Measurements from ENCODE around the gene LARGE1.

The LARGE1 gene

DNA sequence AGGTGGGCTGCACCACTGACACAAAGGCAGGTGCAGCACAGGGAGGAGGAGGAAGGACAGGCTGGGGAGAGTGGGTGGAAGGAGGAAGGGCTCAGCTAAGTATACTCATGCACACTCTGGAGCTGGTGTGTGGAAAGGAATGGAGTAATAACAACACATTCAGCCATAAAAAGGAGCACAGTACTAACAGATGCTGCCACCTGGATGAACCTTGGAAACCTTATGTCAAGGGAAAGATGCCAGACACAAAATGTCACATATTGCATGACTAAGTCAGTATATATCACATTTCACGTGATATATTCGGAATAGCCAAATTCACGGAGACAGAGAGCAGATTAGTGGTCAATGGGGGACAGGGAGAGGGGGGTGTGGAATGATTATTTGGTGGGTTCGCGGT, 472.5 kb downstream of the LARGE1 start:
- DNase-seq (ENCODE audit: low read depth in 4 of 4, low spot score in 1 of 4), result no peak

DNA sequence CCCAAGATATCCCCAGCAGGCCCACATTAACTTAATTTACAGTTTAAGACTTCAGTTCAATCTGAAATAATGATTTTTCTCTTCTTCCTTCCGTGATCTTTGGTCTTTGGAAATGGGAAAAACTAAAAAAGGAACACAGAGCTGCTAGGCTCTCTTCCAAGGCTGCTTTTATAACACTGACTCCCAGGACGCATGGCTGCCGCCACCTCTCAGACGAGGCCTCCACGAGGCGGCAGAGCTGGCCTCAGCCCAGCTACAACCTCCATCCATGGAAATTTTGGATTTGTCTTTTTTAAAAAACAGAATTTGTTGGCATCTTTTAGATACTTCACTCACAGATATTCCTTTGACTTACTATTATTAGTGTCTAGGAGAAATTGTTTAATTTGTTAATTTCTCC, 476.6 kb downstream of the LARGE1 start:
- DNase-seq (ENCODE audit: low read depth in 4 of 4, low spot score in 1 of 4), result no peak

DNA sequence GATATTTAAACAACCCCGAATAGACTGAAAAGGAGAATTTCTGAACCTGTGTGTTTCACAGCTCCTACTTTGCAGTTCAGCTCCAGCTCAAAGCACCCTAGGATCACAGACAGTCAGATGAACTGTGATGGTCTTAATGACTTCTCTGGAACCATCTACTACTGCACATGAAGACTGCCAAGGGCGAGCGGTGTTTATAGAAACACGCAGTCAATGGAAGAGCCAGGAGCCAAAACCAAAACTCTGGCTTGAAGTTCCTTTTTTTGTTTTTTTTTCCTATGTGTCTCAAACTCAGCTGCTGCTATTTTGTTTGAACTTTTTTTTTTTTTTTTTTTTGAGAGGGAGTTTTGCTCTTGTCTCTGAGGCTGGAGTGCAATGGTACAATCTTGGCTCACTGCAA, 479.5 kb downstream of the LARGE1 start:
- DNase-seq (ENCODE audit: low read depth in 4 of 4, low spot score in 1 of 4), result no peak

DNA sequence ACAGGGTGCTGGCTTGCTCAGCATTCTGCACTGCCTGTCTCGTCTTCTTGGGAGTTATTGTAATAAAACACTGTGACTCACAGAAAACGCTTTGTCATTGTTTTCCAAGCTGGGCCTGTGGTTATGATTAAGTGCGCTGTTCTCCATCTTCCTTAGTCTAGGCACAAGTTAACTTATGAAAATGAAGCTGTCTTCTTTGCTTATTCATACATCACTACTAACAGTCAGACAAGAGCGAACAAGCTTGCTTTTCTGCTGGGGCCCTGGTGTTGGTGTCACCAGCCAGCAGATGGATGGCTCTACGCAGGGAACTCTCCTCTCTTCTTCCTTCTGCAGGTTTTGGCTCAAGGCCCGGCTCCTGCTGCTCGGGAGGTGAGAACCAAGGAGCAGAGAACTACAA, 482.0 kb downstream of the LARGE1 start:
- DNase-seq (ENCODE audit: low read depth in 4 of 4, low spot score in 1 of 4), result no peak

DNA sequence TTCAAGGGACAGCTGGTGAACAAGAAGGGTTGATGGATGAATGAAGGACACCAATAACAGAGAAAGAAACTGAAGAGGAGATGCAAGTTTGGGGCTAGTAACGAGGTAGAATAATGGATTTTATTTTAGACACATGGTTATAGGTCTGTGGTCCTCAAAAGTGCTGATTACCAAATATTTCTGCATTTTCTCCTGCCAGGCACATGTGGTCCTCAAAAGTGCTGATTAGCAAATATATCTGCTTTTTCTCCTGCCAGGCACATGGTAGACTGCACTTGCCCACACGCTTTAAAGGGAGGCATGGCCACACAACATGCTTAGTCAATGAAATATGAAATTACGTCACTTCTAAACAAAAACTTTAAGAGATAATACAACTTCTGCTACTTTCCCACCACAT, 489.0 kb downstream of the LARGE1 start:
- no peak for DNase-seq (ENCODE audit: low read depth in 4 of 4, low spot score in 1 of 4)

DNA sequence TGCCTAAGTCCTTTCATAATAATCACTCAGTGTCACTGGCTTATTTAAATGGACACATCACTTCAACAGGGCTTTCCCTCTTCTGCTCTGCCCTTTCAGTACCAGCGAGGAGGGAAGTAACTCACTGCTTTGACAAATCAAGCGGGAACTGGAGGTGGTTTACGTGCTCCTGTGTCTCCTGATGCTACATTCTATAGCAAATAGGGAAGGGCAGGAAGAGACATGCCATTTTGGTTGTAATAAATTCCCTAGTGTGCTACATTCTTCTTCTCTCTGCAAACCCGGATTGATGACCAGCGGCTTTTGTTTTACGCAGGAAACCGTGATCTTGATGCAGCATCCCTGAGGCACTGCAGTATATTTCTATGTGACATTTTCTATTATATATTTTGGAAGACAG, 491.0 kb downstream of the LARGE1 start:
- no peak for DNase-seq (ENCODE audit: low read depth in 4 of 4, low spot score in 1 of 4)

DNA sequence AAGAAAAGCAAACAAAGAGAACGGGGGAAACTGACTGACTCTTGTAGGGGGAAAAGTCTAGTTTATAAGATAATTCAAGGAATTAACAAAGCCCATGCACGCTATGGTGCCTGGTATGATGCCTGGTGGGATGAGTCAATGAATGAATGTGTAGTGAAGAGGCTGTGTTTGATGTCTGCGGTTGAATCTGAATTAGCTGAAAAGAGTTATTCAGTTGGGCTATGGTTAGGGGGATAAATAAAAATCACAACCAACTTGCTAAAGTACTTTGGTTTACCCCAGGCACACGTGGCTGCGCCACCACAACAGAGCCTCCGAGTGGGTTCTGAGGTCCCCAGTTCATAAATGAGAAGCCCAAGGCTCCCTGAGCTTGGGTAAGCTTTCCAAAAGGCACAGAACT, 492.8 kb downstream of the LARGE1 start:
- no peak for DNase-seq (ENCODE audit: low read depth in 4 of 4, low spot score in 1 of 4)

DNA sequence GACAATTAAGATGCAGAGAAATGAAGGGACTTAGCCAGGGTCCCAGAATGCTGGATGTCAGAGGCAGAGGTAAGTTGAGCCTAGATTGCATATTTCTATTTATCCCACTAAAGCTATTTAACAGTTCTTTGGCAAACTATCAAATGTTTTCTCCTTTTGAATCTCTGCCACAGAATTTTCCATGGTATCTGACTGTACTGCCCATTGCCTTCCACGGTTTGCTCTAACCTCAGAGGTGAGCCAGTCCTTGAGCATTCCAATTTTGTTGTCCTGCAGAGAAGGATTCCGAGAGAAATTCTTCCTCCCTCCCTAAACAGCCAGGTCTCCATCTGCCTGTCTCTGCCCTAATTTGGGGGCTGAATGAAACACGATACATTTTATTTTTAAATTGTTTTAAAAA, 493.8 kb downstream of the LARGE1 start:
- DNase-seq (ENCODE audit: low read depth in 4 of 4, low spot score in 1 of 4), result no peak

DNA sequence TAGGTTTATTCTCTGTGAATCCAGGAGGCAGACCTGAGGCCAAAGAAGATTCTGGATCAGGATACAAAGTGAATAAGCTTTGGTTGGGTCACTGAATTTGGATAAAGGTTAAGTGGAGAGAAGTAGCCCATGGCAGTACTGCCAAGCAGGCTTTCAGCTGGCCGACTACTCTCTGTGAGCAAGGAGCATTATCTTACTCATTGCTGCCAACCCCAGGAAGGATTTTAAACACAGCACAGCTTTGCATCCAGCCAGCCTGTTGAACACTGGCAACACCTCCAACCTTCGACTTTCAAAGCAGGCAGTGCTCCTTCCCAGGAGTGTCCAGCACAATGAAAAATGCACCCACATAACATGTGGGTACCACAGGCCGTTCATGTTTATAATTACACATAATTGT, 498.4 kb downstream of the LARGE1 start:
- DNase-seq (ENCODE audit: low read depth in 4 of 4, low spot score in 1 of 4), result no peak

DNA sequence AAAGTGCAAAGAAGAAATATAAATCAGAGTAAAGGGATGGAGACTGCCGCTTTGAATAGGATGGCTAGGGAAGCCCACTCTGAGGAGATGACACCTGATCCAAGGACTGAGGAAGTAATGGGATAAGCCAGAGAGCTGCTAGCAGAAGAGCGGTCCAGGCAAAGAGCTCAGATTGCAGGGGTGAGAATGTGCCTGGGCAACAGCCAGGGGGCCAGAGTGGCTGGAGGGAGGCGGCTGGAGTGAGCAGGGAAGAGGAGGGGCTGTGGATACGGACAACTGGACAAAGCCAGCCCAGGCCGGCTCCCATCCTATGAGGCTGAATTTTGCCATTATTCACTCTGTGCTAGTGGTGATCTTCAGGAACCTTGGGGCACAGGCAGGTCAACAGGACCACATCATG, 501.8 kb downstream of the LARGE1 start:
- DNase-seq (ENCODE audit: low read depth in 4 of 4, low spot score in 1 of 4), result no peak

DNA sequence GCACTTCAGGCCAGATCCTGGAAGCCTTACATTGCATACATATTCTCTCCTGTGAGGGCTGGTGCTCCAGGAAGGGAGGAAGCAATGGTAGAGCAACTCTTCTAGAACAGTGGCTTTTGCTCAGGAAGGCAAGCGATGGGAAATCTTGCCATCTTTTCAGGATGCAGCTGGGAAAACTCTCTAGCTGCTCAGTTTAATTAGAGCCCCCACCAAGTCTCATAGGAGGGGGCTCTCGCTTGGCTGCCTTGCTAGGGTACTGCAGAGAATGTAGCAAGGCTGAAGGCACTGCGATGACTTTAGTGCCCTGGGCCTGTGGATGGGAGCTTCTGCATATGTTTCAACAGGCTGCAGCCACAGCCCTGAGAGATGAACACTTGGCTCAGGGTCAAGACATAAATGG, 504.9 kb downstream of the LARGE1 start:
- no peak for DNase-seq (ENCODE audit: low read depth in 4 of 4, low spot score in 1 of 4)

DNA sequence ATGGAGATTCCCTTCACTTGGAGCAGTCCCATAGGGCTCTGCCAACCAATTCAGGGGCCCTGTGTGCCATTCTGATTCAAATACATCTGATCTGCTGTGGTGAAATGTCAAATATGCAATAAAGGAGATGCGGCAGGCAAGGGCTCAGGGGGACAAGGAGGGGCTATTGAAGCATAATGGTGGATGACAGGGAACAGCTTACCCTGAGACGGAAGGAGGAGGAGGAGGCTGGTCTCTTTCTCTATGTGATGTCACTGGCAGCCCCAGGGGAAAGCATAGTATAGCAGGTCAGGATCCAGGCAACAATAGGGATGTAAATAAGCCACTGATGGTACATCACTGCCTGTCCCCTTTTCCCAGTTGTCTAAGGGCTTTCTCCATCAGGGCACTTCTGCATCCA, 511.2 kb downstream of the LARGE1 start:
- no peak for DNase-seq (ENCODE audit: low read depth in 4 of 4, low spot score in 1 of 4)

DNA sequence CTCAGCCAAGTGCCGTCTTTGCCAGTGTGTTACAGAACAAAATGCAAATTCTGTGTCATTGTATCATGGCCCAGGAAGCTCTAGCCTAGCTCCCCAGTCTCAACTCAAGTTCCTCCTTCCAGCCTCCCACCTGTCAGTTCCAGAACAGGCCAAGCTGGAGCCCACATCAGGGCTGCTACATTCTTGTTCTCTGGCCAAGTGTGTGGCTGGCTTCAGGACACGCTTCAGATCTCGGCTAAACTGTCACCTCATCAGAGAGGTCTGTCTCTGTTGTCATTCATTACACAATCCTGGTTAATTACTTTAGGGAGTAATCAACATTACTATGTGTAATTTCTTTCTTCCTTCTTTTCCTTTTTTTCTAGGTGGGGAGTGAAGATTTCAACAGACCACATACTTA, 515.1 kb downstream of the LARGE1 start:
- no peak for DNase-seq (ENCODE audit: low read depth in 4 of 4, low spot score in 1 of 4)

DNA sequence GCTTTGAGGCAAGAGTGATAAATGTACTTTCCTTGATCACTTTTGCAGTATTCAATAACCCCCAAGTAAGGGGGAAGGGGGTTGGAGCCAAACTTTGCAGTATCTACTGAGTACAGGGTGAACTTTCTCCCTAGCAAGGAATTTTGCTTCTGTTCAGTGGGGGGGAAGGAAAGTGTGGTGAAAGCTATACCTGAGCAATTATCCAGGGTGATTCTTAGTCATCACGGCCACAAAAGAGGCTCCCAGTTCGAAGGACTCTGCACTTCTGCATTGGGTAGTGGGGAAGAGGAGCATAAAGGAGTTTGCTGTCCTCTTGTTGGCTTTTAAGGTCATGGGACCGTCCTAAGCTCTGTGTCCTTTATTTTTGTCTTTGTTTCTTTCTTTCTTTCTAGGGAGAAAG, 515.6 kb downstream of the LARGE1 start:
- no peak for DNase-seq (ENCODE audit: low read depth in 4 of 4, low spot score in 1 of 4)

DNA sequence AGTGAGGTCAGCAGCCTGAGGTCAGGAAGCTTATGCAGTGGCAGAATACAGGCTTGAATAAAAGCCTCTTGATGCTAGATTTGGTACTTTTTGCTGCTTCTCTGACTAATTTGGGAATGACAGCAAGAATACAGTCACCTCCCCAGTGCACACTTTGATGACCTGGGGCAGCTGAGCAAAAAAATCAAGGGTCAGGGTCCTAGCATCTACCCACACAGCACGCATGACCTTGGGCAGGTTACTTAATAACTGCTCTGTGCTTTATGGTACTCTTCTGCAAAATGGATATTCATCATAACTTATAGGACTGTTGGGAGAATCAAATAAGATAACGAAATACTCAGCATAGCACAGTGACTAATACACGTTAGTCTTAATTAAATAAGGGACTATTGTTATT, 518.0 kb downstream of the LARGE1 start:
- no peak for DNase-seq (ENCODE audit: low read depth in 4 of 4, low spot score in 1 of 4)

DNA sequence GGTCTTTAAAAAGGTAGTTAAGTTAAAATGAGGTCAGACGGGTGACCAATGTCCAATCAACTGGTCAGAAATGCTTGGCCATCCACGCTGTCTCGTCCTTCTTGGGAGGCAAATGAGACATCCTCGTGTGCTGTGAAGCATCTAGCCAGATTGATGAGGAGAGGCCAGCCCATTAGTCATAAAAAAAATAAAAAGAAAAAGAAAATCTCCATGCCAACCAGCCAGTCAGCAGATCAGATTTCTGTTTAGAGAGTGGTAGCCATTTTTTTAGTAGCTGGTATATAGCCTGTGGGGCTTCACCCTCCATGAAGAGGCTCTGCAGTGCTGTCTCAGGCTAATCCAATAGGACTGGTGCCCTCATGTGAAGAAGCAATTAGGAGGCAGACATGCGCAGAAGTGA, 519.0 kb downstream of the LARGE1 start:
- no peak for DNase-seq (ENCODE audit: low read depth in 4 of 4, low spot score in 1 of 4)

DNA sequence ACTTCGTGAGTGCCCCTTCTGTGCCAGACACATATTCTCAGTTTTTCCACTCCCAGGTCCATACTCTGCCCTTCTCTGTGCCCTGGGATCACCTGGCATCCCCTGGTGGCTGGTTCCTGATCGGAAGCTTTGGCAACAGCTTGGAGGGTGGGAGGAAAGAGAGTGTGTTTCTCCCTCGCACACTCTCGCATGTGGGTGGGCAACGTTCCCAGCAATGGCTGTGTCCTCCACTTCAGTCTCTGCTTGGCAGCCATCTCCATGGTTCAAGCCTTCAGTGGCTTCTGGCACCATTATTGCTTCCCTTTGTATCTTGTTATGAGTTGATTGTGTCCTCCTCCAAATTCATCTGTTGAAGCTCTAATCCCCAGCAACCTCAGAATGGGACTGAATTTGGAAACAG, 519.4 kb downstream of the LARGE1 start:
- DNase-seq (ENCODE audit: low read depth in 4 of 4, low spot score in 1 of 4), result no peak

DNA sequence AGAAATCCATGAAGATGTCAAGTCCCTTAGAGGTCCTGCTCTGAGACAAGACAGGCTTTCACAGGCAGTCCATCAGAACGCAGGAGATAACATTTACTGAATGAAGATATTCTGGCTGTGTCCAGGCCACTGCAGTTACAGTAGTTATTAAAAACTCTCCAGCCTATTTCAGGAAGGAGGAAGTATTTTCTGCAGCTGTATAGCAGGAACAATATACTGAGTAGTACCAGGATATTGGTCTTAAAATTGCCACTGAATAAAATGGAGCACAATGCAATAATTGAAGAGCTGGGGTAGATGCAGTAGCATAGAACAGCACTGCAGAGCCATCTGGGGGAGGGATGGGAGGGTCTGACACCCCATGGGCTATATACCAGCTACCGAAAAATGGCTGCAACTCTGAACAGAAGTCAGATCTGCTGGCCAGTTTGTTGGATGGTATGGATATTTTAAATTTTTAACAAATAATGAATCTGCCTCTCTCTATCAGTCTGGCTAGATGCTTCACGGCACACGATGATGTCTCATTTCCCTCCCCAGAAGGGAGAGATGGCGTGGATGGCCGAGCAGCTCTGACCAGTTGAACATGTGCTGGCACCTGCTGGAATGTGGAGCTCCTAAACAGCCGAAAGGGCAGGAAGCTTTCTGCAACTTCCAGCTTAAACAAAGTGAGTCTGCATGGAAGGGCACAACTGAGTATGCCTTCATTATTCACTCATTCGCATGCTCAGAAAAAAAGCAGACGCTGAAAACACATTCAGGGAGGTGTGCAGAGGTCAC, 520.0 kb downstream of the LARGE1 start:
- no peak for DNase-seq (ENCODE audit: low read depth in 4 of 4, low spot score in 1 of 4)

DNA sequence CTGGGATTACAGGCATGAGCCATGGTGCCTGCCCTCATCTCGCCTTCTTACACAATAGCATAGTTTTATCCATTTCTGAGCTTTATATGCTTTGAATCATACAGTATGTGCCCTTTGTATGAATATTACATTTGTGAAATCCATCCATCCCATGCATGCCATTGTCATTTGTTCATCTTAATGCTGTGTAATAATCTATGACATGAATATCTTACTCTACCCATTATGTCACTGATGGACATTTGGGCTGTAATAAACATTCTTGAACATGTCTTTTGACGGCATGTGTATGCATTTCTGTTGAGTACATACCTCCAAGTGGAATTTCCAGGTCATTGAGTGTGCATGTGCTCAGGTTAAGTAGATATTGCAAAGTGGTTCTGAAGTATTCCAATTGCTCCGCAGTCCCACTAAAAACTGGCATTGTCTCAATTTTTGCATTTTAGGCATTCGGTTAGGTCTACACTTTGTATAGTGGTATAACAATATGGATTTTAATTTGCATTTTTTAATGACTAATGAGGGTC, 522.8 kb downstream of the LARGE1 start:
- no peak for DNase-seq (ENCODE audit: low read depth in 4 of 4, low spot score in 1 of 4)

DNA sequence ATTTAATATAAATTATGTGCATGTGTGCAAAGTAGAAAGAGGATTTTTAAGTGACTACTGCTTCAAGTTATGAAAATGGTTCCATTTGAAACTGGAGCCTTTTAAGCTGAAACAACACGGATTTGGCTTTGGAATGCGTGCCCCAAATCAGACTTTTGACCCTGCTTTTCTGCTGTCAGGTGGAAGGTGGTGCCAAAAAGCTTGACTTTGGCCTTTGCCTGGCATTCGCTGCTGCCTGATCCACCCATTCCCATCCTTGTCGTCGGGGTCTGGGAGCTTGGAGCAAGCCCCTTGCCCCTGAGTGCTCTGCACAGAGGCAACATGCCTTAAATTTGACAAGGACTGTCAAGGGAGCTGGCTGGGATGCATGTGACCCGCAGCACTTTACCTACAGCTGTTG, 526.8 kb downstream of the LARGE1 start:
- DNase-seq (ENCODE audit: low read depth in 4 of 4, low spot score in 1 of 4), result no peak

DNA sequence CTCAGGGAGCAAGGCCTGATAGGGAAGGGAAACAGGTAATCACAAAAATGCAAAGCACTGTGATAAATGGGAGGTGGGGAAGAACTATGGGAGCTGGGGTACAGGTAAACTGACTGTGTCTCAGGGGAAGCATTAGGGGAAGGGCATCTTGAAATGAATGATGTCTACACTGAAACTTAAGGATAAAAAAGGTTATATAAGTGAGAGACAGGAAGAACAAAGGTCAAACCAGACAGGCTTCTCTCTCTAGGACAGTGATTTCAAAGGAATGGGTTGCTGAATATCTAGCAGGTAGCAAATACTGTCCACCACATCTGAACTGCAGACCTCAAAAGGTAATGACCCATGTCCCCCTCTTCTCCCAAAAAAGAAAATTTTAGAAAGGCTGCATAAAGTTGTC, 529.0 kb downstream of the LARGE1 start:
- DNase-seq (ENCODE audit: low read depth in 4 of 4, low spot score in 1 of 4), result no peak

DNA sequence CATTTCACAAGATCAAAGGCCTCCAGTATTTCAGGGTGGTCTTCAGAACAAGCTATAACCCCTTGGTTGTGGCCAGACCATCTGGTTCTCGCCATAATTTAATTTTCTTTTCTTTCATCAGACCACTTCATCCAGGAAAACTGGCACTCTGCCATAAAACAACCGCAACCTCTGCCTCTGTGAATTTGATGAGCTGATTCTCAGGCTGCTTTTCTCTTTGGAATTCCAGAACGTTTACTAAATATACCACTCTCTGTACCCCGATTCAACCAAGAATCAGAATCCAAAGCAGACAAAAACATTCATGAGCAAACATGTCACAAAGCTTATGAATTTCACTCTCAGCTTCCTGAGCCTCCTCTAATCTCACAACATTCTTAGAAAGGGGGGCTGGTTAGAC, 530.3 kb downstream of the LARGE1 start:
- no peak for DNase-seq (ENCODE audit: low read depth in 4 of 4, low spot score in 1 of 4)

DNA sequence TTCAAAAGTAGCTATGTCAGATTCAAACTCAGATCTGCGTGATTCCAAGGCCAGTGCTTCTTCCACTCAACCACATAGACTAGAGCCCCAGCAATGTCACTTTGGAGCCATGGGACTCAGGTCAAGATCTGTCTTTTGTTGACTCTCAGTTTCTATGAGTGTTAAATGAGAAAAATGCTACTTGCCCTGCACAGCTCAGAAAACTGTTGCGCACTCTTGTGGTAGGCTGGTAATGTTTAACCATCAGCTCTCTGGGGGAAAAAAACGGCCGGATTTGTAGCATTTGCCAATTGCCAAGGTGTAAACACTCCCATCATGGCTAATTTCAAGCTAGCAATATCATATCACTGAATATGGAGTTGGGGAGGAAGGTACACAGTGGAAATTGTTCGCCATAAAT, 534.0 kb downstream of the LARGE1 start:
- DNase-seq (ENCODE audit: low read depth in 4 of 4, low spot score in 1 of 4), result no peak

All from stimulated activated CD4-positive, alpha-beta T cell treated with anti-CD3 and anti-CD28 coated beads, Interleukin-1b, Interleukin-23, amount 100 ng/mL, for 24 hours (primary cell).